Activated gamma-delta T cell treated with anti-CD3 and anti-CD28 coated beads, Interleukin-2, amount 50 U/mL, for 16 hours (primary cell): Measurements from ENCODE around the gene RICTOR.

Experiments
- DNase-seq: peaks from one replicate; pipeline ENCODE4 v3.0.0-alpha.2; 2020; ENCODE audit warnings: low read depth

The RICTOR gene

DNA sequence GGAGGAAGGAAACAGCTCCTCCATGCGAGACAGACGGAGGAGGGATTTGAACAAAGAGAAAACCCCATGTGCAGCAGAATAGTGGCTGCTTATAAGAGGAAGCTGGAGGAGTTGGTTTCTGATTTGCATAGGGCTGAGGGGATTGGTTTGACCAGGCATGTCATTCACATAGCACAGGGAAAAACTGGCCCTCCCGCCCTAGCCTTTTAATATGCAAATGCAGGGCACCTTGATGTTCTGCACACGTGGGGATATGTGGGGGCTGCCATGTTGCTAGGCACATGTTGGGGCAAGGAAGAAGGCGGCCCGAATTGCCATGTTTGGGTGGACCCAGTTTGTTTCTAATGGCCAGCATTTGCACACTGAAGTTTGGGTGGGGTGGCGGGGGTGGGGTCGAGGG, 186.2 kb downstream of the RICTOR start:
- no peak for DNase-seq
